Neutrophil (primary cell): ENCODE measurements around the gene NBEAL1.

Source experiments
- H3K27ac ChIP-seq: fragments of 200-600 bp; sonication (generic); 2 replicates; pipeline ENCODE4 v1.5.1; 2016; ENCODE audit warnings: mild to moderate bottlenecking, moderate library complexity
- H3K27me3 ChIP-seq: fragments of 200-600 bp; sonication (generic); 2 replicates; pipeline ENCODE4 v1.6.0; 2016; ENCODE audit warnings: mild to moderate bottlenecking
- H3K36me3 ChIP-seq: fragments of 200-600 bp; sonication (generic); 2 replicates; pipeline ENCODE4 v1.5.1; 2017
- H3K4me1 ChIP-seq, 2 experiments: fragments of 200-600 bp in 1 of 2; sonication (generic) in 1 of 2; 1 replicate in 1 of 2; 2 replicates in 1 of 2; pipeline versions ENCODE4 v1.5.1 to v1.6.1; 2013 to 2016; ENCODE audit warnings: low read depth in 1 of 2, low read length in 1 of 2, mild to moderate bottlenecking in 1 of 2, moderate library complexity in 1 of 2; ENCODE audit not compliant: control insufficient read depth in 1 of 2, insufficient read depth in 1 of 2
- H3K4me3 ChIP-seq, 2 experiments: fragments of 200-600 bp in 1 of 2; sonication (generic) in 1 of 2; 1 replicate in 1 of 2; 2 replicates in 1 of 2; pipeline ENCODE4 v1.5.1; 2013 to 2016; ENCODE audit warnings: low read depth in 1 of 2, low read length in 1 of 2, mild to moderate bottlenecking in 1 of 2, moderate library complexity in 1 of 2
- H3K9me3 ChIP-seq: fragments of 200-600 bp; sonication (generic); 2 replicates; pipeline ENCODE4 v1.5.1; 2016
- TF ChIP-seq, protein P1 (sequence below): fragments of 200-600 bp; sonication (generic); IDR thresholded peaks from 2 replicates; pipeline ENCODE4 v1.5.1; 2016; ENCODE audit warnings: antibody characterized with exemption

The NBEAL1 gene

DNA sequence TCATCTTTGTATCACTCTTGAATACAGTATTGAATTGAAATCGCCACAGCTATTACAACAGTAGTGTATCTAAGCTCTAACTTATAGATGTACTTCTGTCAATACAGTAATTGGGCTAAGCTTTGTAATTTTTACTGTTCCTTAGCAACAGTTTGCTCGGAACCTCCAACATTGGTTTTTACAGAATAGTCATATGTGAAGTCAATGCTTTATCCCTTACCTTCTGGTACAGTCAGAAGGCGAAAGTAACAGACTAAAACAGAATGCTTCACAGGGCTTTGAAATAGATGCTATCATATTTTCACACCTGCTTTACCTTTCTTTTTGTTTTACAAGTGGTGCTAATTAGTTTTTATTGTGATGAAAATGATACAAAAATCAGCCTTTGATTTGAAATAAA lies 177.3 kb downstream of the NBEAL1 start:
- Histone ChIP-seq H3K27ac (no peak overlapping the region), H3K36me3 (no peaks in the 10 kb centered on the region), H3K9me3 (no peaks in the 10 kb centered on the region), H3K27me3 (no peaks in the 10 kb centered on the region), H3K4me1 (no peaks in the 10 kb centered on the region), H3K4me3 (no peak overlapping the region)
- TF ChIP-seq, protein P1, sequence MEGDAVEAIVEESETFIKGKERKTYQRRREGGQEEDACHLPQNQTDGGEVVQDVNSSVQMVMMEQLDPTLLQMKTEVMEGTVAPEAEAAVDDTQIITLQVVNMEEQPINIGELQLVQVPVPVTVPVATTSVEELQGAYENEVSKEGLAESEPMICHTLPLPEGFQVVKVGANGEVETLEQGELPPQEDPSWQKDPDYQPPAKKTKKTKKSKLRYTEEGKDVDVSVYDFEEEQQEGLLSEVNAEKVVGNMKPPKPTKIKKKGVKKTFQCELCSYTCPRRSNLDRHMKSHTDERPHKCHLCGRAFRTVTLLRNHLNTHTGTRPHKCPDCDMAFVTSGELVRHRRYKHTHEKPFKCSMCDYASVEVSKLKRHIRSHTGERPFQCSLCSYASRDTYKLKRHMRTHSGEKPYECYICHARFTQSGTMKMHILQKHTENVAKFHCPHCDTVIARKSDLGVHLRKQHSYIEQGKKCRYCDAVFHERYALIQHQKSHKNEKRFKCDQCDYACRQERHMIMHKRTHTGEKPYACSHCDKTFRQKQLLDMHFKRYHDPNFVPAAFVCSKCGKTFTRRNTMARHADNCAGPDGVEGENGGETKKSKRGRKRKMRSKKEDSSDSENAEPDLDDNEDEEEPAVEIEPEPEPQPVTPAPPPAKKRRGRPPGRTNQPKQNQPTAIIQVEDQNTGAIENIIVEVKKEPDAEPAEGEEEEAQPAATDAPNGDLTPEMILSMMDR = no peak

DNA sequence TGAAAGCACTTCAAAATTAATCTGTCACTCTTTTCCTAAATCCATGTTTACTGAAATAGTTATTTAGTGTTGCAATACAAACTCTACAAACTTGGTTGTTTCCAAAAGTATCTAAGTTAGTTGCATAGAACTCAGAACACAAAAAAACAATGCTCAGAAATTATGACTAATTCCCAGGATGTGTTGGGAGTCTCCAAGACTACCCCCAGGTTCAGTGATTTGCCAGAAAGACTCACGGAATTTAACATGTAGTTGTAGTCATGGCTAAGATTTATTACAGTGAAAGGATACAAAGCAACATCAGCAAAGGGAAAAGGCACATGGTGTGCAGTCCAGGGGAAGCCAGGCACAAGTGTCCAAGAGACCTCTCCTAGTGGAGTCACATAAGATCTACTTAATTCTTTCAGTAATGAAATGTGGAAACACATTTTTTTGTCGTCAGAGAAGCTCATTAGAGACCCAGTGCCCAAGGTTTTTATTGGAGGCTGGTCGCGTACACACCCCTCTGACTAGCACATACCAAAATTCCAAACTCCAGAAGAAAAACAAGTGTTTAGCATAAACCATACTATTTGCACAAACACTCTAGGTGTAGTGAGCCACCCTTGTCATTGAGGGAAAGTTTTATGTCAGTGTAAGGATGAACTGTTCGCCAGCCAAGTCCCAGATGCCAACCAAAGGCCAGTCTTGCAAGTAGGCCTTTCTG lies 180.8 kb downstream of the NBEAL1 start:
- no peaks in the 10 kb centered on the region for H3K4me1 ChIP-seq
- no peaks in the 10 kb centered on the region for H3K9me3 ChIP-seq
- no peak overlapping the region for H3K27ac ChIP-seq
- H3K4me3 ChIP-seq = no peak overlapping the region
- TF ChIP-seq, protein P1 = no peak
- no peaks in the 10 kb centered on the region for H3K27me3 ChIP-seq
- H3K36me3 ChIP-seq = no peaks in the 10 kb centered on the region

DNA sequence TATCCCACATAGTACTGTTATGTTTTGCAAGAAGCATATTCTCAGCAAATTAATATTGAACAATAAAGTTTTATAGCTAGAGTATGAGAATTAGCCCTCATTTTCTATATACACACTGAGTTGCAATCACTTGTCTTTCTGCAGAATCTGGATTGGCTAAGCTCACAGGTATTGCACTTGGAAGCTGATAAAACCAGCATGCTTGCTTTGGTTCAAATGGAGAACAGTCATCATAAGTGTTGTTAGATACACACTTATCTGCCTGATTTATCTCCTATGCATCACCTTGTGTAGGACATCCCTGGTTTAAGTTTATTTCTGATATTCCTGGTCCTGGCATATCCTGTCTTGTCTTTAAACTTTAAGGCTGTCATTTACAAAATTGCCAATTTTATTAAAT lies 186.2 kb downstream of the NBEAL1 start:
- H3K36me3 ChIP-seq = no peaks in the 10 kb centered on the region
- TF ChIP-seq, protein P1 = no peak
- no peaks in the 10 kb centered on the region for H3K27me3 ChIP-seq
- H3K4me3 ChIP-seq = no peak overlapping the region
- no peaks in the 10 kb centered on the region for H3K9me3 ChIP-seq
- H3K4me1 ChIP-seq = no peaks in the 10 kb centered on the region
- no peak overlapping the region for H3K27ac ChIP-seq

DNA sequence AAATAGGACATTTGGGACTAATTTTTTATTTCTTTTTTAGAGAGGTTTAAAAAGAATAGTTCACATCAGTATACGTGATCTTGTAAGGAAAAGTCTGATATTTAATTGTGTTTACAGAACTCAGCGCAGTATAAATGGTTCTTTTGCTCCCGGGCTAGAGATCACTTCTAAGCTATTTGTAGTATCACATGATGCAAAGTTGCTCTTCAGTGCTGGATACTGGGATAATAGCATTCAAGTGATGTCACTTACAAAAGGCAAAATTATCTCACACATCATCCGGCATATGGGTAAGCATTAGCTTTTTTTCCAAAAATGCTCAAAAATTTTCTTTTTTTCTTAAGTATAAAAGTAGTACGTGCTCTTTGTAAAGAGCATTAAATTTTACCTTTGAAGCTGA lies 186.8 kb downstream of the NBEAL1 start:
- no peaks in the 10 kb centered on the region for H3K27me3 ChIP-seq
- no peak overlapping the region for H3K4me3 ChIP-seq
- no peak overlapping the region for H3K27ac ChIP-seq
- no peaks in the 10 kb centered on the region for H3K9me3 ChIP-seq
- TF ChIP-seq, protein P1 = no peak
- H3K36me3 ChIP-seq = no peaks in the 10 kb centered on the region
- H3K4me1 ChIP-seq = no peaks in the 10 kb centered on the region

DNA sequence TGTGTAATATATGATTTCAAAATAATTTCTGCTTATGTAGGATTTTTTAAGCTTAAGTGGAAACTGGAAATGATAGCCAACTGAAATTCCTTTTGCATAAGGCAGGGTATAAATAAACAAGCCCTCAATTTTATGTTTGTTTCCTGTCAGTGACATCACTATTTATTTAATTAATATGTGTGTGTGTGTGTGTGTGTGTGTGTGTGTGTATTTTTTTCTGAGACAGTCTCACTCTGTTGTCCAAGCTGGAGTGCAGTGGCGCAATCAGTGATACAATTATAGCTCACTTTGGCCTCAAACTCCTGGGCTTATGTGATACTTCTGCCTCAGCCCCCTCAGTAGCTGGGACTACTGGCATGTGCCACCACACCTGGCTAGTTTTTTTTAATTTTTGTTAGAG lies 194.9 kb downstream of the NBEAL1 start:
- no peaks in the 10 kb centered on the region for H3K4me1 ChIP-seq
- TF ChIP-seq, protein P1 = no peak
- no peak overlapping the region for H3K4me3 ChIP-seq
- no peaks in the 10 kb centered on the region for H3K36me3 ChIP-seq
- H3K9me3 ChIP-seq = no peaks in the 10 kb centered on the region
- H3K27me3 ChIP-seq = no peaks in the 10 kb centered on the region
- no peak overlapping the region for H3K27ac ChIP-seq
